Measurements from ENCODE around the gene FAM131B.

DNA sequence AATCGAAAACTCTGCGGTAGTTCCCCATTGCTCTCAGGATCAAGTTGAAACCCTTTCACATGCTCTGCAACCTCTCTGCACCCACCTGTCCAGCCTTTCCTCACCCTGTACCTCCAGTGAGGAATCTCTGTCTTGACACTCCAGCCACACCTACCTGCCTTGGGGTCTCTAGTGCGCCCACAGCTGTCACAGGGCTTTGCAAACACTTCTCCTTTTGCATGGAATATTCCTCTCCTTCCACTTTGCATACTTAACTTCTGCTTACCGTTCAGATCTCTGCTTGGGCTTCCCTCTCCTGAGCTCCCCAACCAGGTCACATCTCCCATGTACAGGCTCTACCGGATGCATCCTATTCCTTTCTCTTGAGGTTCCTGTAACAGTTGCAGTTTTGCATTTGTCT lies 12.0 kb upstream of the FAM131B start:
- TF ChIP-seq CTCF (IDR thresholded peaks at IDR 0.05) (no peak), POLR2A (IDR thresholded peaks at IDR 0.05) (no peak)

All from adrenal gland (tissue), 5 donors.